ENCODE measurements around the gene SYTL5. TPM values are rescaled to one million over a fixed set of nuclear protein-coding genes. Genes with fewer than 3 reads are reported as not detected.

Gene SYTL5
- total and polyA plus RNA-seq, 4 donors = 0.09 to 2.8 (median 1.0) TPM

DNA sequence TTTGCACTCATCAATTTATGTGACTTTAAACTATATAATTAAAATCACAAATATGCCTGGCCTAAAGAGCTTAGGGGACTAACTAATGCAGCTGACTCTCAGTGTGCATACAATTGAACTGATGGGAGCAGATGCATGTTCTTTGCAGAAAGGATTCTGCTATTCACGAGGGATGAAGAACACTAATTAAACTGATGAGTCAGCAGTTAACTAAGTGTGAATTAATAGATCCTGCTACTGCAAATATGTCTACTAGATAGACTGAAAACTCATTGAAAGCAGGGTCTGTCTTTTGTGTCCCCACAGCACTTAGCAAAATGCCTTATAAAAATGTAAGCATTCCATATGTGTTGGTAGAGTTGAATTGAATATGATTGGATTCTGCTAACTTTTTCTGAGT lies 110.4 kb downstream of the SYTL5 start:
- WGBS = 71% methylated on average over 1 of the region's 1 CpG
- Histone ChIP-seq H3K4me3 (ENCODE audit: low read depth in 1 of 3, low read length in 3 of 3) (no peak overlapping the region), H3K36me3 (ENCODE audit: control insufficient read depth in 4 of 4, insufficient read depth in 3 of 4, low read depth in 1 of 4, low read length in 3 of 4) (no peaks in the 10 kb centered on the region), H3K9me3 (ENCODE audit: control insufficient read depth in 4 of 4, low read length in 3 of 4) (no peaks in the 10 kb centered on the region), H3K27me3 (ENCODE audit: control insufficient read depth in 4 of 4, insufficient read depth in 4 of 4, low read length in 3 of 4) (no peaks in the 10 kb centered on the region), H3K9ac (ENCODE audit: low read depth in 1 of 2, low read length in 2 of 2) (no peak overlapping the region), H3K27ac (ENCODE audit: low read depth in 1 of 2, low read length in 2 of 2) (no peak overlapping the region), H3K4me1 (ENCODE audit: control insufficient read depth in 4 of 4, insufficient read depth in 4 of 4, low read length in 3 of 4) (peaks cover 0 to 8% (median 2%) of the 10 kb centered on the region in 4 donors)
- no peak for DNase-seq (ENCODE audit: low spot score)
- TF ChIP-seq EGR1 (IDR thresholded peaks at IDR 0.05; ENCODE audit: low read depth in 2 of 2) = no peak
- TF ChIP-seq, protein P1, sequence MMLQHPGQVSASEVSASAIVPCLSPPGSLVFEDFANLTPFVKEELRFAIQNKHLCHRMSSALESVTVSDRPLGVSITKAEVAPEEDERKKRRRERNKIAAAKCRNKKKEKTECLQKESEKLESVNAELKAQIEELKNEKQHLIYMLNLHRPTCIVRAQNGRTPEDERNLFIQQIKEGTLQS (IDR thresholded peaks at IDR 0.05) = no peak
- TF ChIP-seq, protein P2, sequence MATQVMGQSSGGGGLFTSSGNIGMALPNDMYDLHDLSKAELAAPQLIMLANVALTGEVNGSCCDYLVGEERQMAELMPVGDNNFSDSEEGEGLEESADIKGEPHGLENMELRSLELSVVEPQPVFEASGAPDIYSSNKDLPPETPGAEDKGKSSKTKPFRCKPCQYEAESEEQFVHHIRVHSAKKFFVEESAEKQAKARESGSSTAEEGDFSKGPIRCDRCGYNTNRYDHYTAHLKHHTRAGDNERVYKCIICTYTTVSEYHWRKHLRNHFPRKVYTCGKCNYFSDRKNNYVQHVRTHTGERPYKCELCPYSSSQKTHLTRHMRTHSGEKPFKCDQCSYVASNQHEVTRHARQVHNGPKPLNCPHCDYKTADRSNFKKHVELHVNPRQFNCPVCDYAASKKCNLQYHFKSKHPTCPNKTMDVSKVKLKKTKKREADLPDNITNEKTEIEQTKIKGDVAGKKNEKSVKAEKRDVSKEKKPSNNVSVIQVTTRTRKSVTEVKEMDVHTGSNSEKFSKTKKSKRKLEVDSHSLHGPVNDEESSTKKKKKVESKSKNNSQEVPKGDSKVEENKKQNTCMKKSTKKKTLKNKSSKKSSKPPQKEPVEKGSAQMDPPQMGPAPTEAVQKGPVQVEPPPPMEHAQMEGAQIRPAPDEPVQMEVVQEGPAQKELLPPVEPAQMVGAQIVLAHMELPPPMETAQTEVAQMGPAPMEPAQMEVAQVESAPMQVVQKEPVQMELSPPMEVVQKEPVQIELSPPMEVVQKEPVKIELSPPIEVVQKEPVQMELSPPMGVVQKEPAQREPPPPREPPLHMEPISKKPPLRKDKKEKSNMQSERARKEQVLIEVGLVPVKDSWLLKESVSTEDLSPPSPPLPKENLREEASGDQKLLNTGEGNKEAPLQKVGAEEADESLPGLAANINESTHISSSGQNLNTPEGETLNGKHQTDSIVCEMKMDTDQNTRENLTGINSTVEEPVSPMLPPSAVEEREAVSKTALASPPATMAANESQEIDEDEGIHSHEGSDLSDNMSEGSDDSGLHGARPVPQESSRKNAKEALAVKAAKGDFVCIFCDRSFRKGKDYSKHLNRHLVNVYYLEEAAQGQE (IDR thresholded peaks at IDR 0.05) = no peak
- no peak for TF ChIP-seq SP1 (IDR thresholded peaks at IDR 0.05)
- TF ChIP-seq HNF4A (conservative IDR thresholded peaks at IDR 0.05) = no peak
- no peak for TF ChIP-seq FOXA1 (IDR thresholded peaks at IDR 0.05)
- TF ChIP-seq, protein P3, sequence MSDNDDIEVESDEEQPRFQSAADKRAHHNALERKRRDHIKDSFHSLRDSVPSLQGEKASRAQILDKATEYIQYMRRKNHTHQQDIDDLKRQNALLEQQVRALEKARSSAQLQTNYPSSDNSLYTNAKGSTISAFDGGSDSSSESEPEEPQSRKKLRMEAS (IDR thresholded peaks at IDR 0.05) = no peak
- no peak for TF ChIP-seq HNF4G (IDR thresholded peaks at IDR 0.05)

DNA sequence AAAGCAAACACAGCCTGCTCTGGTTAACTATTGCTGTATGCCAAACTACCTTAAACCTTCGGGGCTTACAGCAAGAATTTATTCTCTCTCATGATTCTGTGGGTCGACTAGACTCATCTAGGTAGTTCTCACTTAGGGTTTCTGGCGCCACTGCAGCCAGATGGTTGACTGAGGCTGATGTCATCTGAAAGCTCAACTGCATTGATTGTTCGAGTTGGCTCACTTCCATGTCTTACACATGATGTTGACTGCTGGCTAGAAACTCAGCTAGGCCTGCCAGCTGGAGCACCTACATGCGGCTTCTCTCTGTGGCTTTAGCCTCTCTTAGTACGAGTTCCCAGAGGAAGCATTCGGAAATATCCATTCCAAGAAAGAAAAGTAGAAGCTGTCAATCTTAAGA lies 111.1 kb downstream of the SYTL5 start:
- DNase-seq (ENCODE audit: low spot score) = no peak
- TF ChIP-seq HNF4A (conservative IDR thresholded peaks at IDR 0.05) = peak in 1 of 2 donors; percentile 29
- TF ChIP-seq, protein P3 (IDR thresholded peaks at IDR 0.05) = peak; percentile 19
- TF ChIP-seq JUND (IDR thresholded peaks at IDR 0.05) = peak; percentile 23 to 43
- peak; percentile 18 for TF ChIP-seq YY1 (IDR thresholded peaks at IDR 0.05)
- TF ChIP-seq RXRA (IDR thresholded peaks at IDR 0.05) = peak in 1 of 2 donors; percentile 57
- TF ChIP-seq, protein P4, sequence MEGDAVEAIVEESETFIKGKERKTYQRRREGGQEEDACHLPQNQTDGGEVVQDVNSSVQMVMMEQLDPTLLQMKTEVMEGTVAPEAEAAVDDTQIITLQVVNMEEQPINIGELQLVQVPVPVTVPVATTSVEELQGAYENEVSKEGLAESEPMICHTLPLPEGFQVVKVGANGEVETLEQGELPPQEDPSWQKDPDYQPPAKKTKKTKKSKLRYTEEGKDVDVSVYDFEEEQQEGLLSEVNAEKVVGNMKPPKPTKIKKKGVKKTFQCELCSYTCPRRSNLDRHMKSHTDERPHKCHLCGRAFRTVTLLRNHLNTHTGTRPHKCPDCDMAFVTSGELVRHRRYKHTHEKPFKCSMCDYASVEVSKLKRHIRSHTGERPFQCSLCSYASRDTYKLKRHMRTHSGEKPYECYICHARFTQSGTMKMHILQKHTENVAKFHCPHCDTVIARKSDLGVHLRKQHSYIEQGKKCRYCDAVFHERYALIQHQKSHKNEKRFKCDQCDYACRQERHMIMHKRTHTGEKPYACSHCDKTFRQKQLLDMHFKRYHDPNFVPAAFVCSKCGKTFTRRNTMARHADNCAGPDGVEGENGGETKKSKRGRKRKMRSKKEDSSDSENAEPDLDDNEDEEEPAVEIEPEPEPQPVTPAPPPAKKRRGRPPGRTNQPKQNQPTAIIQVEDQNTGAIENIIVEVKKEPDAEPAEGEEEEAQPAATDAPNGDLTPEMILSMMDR (IDR thresholded peaks at IDR 0.05; ENCODE audit: low read depth, low read length, missing input control) = no peak
- no peak for TF ChIP-seq SP1 (IDR thresholded peaks at IDR 0.05)
- TF ChIP-seq FOXA2 (IDR thresholded peaks at IDR 0.05) = peak; percentile 42
- TF ChIP-seq, protein P1 (IDR thresholded peaks at IDR 0.05) = peak; percentile 31
- no peak for TF ChIP-seq EGR1 (IDR thresholded peaks at IDR 0.05; ENCODE audit: low read depth in 2 of 2)
- no peak for TF ChIP-seq HNF4G (IDR thresholded peaks at IDR 0.05)
- TF ChIP-seq RAD21 (IDR thresholded peaks at IDR 0.05) = peak in 1 of 2 donors; percentile 39
- 37% methylated on average over 7 of the region's 7 CpGs for WGBS
- Histone ChIP-seq H3K9me3 (ENCODE audit: control insufficient read depth in 4 of 4, low read length in 3 of 4) (no peaks in the 10 kb centered on the region), H3K36me3 (ENCODE audit: control insufficient read depth in 4 of 4, insufficient read depth in 3 of 4, low read depth in 1 of 4, low read length in 3 of 4) (no peaks in the 10 kb centered on the region), H3K27ac (ENCODE audit: low read depth in 1 of 2, low read length in 2 of 2) (no peak overlapping the region), H3K9ac (ENCODE audit: low read depth in 1 of 2, low read length in 2 of 2) (no peak overlapping the region), H3K4me1 (ENCODE audit: control insufficient read depth in 4 of 4, insufficient read depth in 4 of 4, low read length in 3 of 4) (peaks cover 0 to 8% (median 2%) of the 10 kb centered on the region in 4 donors), H3K27me3 (ENCODE audit: control insufficient read depth in 4 of 4, insufficient read depth in 4 of 4, low read length in 3 of 4) (no peaks in the 10 kb centered on the region), H3K4me3 (ENCODE audit: low read depth in 1 of 3, low read length in 3 of 3) (no peak overlapping the region)

All from liver (tissue), 9 donors.